Measurements from ENCODE around the gene SULT1C4. TPM values are rescaled to one million over a fixed set of nuclear protein-coding genes. Genes with fewer than 3 reads are reported as not detected.
"Not testable (repeated sequence)": the region's sequence is repeated elsewhere in the genome, so short reads cannot be mapped to it uniquely, and the experiment has no call there.

The SULT1C4 gene
- total and polyA plus RNA-seq, 5 donors from 2014 or later: 0.62 TPM; not detected in 4

GRCh38 chr2:108349571-108349928, 28.2 kb upstream of the SULT1C4 start:
- Mint-ChIP-seq H3K4me3 (no peak overlapping the region), H3K9me3 (peaks cover 0 to 1% (median 0%) of the 10 kb centered on the region in 7 donors), H3K27ac (no peak overlapping the region), H3K36me3 (no peaks in the 10 kb centered on the region), H3K27me3 (peaks cover 23% of the 10 kb centered on the region), H3K4me1 (no peaks in the 10 kb centered on the region)
- no peak for DNase-seq
- Histone ChIP-seq H3K4me1 (ENCODE audit: control insufficient read depth, insufficient read depth, low read length, poor library complexity, severe bottlenecking) (no peaks in the 10 kb centered on the region), H3K27ac (ENCODE audit: insufficient read depth, low read length, poor library complexity, severe bottlenecking) (no peak overlapping the region), H3K36me3 (ENCODE audit: control insufficient read depth, insufficient read depth, low read length) (no peaks in the 10 kb centered on the region), H3K9me3 (ENCODE audit: control insufficient read depth in 2 of 2, low read length in 2 of 2) (no peaks in the 10 kb centered on the region), H3K4me3 (ENCODE audit: low read depth, low read length) (no peak overlapping the region), H3K27me3 (ENCODE audit: control insufficient read depth, insufficient read depth, low read length) (peaks cover 3% of the 10 kb centered on the region)
- ATAC-seq (ENCODE audit: low read depth in 2 of 2): no peak

- Mint-ChIP-seq H3K36me3 (no peaks in the 10 kb centered on the region), H3K4me3 (no peak overlapping the region), H3K27ac (no peak overlapping the region), H3K9me3 (peaks cover 0 to 1% (median 0%) of the 10 kb centered on the region in 7 donors), H3K4me1 (no peaks in the 10 kb centered on the region), H3K27me3 (peaks cover 32% of the 10 kb centered on the region)
- ATAC-seq (ENCODE audit: low read depth in 2 of 2) (no peak), DNase-seq (no peak)
- Histone ChIP-seq H3K36me3 (ENCODE audit: control insufficient read depth, insufficient read depth, low read length) (no peaks in the 10 kb centered on the region), H3K4me1 (ENCODE audit: control insufficient read depth, insufficient read depth, low read length, poor library complexity, severe bottlenecking) (no peaks in the 10 kb centered on the region), H3K9me3 (ENCODE audit: control insufficient read depth in 2 of 2, low read length in 2 of 2) (no peaks in the 10 kb centered on the region), H3K27me3 (ENCODE audit: control insufficient read depth, insufficient read depth, low read length) (peaks cover 2% of the 10 kb centered on the region), H3K27ac (ENCODE audit: insufficient read depth, low read length, poor library complexity, severe bottlenecking) (no peak overlapping the region), H3K4me3 (ENCODE audit: low read depth, low read length) (no peak overlapping the region)
These were observed 25.9 kb upstream of the SULT1C4 start for GRCh38 chr2:108351889-108352288.

GRCh38 chr2:108354136-108354535, 23.6 kb upstream of the SULT1C4 start:
- no peaks in the 10 kb centered on the region for H3K4me1 ChIP-seq (ENCODE audit: control insufficient read depth, insufficient read depth, low read length, poor library complexity, severe bottlenecking)
- no peak for ATAC-seq (ENCODE audit: low read depth in 2 of 2)
- Mint-ChIP-seq H3K4me3 (no peak overlapping the region), H3K4me1 (no peaks in the 10 kb centered on the region), H3K27ac (no peak overlapping the region), H3K36me3 (no peaks in the 10 kb centered on the region), H3K9me3 (peaks cover 0 to 1% (median 0%) of the 10 kb centered on the region in 7 donors), H3K27me3 (peaks cover 33% of the 10 kb centered on the region)
- no peaks in the 10 kb centered on the region for H3K36me3 ChIP-seq (ENCODE audit: control insufficient read depth, insufficient read depth, low read length)
- H3K27ac ChIP-seq (ENCODE audit: insufficient read depth, low read length, poor library complexity, severe bottlenecking): no peak overlapping the region
- DNase-seq: no peak
- no peak overlapping the region for H3K4me3 ChIP-seq (ENCODE audit: low read depth, low read length)
- H3K27me3 ChIP-seq (ENCODE audit: control insufficient read depth, insufficient read depth, low read length): peaks cover 2% of the 10 kb centered on the region
- H3K9me3 ChIP-seq (ENCODE audit: control insufficient read depth in 2 of 2, low read length in 2 of 2): no peaks in the 10 kb centered on the region

- no peak overlapping the region for H3K27ac Mint-ChIP-seq
- no peaks in the 10 kb centered on the region for H3K36me3 Mint-ChIP-seq
- H3K27ac ChIP-seq (ENCODE audit: insufficient read depth, low read length, poor library complexity, severe bottlenecking): no peak overlapping the region
- DNase-seq: no peak
- H3K36me3 ChIP-seq (ENCODE audit: control insufficient read depth, insufficient read depth, low read length): no peaks in the 10 kb centered on the region
- peaks cover 0 to 1% (median 0%) of the 10 kb centered on the region in 7 donors for H3K9me3 Mint-ChIP-seq
- no peak overlapping the region for H3K4me3 Mint-ChIP-seq
- no peaks in the 10 kb centered on the region for H3K4me1 Mint-ChIP-seq
- H3K9me3 ChIP-seq (ENCODE audit: control insufficient read depth in 2 of 2, low read length in 2 of 2): no peaks in the 10 kb centered on the region
- H3K27me3 Mint-ChIP-seq: peaks cover 48% of the 10 kb centered on the region
- ATAC-seq (ENCODE audit: low read depth in 2 of 2): no peak
- H3K4me3 ChIP-seq (ENCODE audit: low read depth, low read length): no peak overlapping the region
- peaks cover 2% of the 10 kb centered on the region for H3K27me3 ChIP-seq (ENCODE audit: control insufficient read depth, insufficient read depth, low read length)
- H3K4me1 ChIP-seq (ENCODE audit: control insufficient read depth, insufficient read depth, low read length, poor library complexity, severe bottlenecking): no peaks in the 10 kb centered on the region
These were observed 21.6 kb upstream of the SULT1C4 start for GRCh38 chr2:108355906-108356734.

- ATAC-seq (ENCODE audit: low read depth in 2 of 2); H3K9me3 ChIP-seq (ENCODE audit: control insufficient read depth in 2 of 2, low read length in 2 of 2); H3K36me3 Mint-ChIP-seq; H3K4me1 Mint-ChIP-seq; H3K9me3 Mint-ChIP-seq; H3K27ac Mint-ChIP-seq; H3K4me3 ChIP-seq (ENCODE audit: low read depth, low read length); H3K4me1 ChIP-seq (ENCODE audit: control insufficient read depth, insufficient read depth, low read length, poor library complexity, severe bottlenecking); H3K27ac ChIP-seq (ENCODE audit: insufficient read depth, low read length, poor library complexity, severe bottlenecking); H3K36me3 ChIP-seq (ENCODE audit: control insufficient read depth, insufficient read depth, low read length); H3K4me3 Mint-ChIP-seq; DNase-seq: not testable (repeated sequence)
- H3K27me3 ChIP-seq (ENCODE audit: control insufficient read depth, insufficient read depth, low read length): peaks cover 16% of the 10 kb centered on the region
- peaks cover 54% of the 10 kb centered on the region for H3K27me3 Mint-ChIP-seq
These were observed 18.4 kb upstream of the SULT1C4 start for GRCh38 chr2:108359336-108359735.

GRCh38 chr2:108360776-108361468, 16.8 kb upstream of the SULT1C4 start:
- Mint-ChIP-seq H3K36me3 (no peaks in the 10 kb centered on the region), H3K4me3 (no peak overlapping the region), H3K27ac (no peak overlapping the region), H3K9me3 (no peaks in the 10 kb centered on the region), H3K27me3 (peaks cover 53% of the 10 kb centered on the region), H3K4me1 (no peaks in the 10 kb centered on the region)
- no peak for ATAC-seq (ENCODE audit: low read depth in 2 of 2)
- no peaks in the 10 kb centered on the region for H3K4me1 ChIP-seq (ENCODE audit: control insufficient read depth, insufficient read depth, low read length, poor library complexity, severe bottlenecking)
- DNase-seq: no peak
- no peak overlapping the region for H3K4me3 ChIP-seq (ENCODE audit: low read depth, low read length)
- peaks cover 18% of the 10 kb centered on the region for H3K27me3 ChIP-seq (ENCODE audit: control insufficient read depth, insufficient read depth, low read length)
- H3K36me3 ChIP-seq (ENCODE audit: control insufficient read depth, insufficient read depth, low read length): no peaks in the 10 kb centered on the region
- no peak overlapping the region for H3K27ac ChIP-seq (ENCODE audit: insufficient read depth, low read length, poor library complexity, severe bottlenecking)
- no peaks in the 10 kb centered on the region for H3K9me3 ChIP-seq (ENCODE audit: control insufficient read depth in 2 of 2, low read length in 2 of 2)

GRCh38 chr2:108363024-108363907, 14.5 kb upstream of the SULT1C4 start:
- H3K27me3 Mint-ChIP-seq: peaks cover 47% of the 10 kb centered on the region
- H3K9me3 Mint-ChIP-seq: no peaks in the 10 kb centered on the region
- Histone ChIP-seq H3K27ac (ENCODE audit: insufficient read depth, low read length, poor library complexity, severe bottlenecking) (no peak overlapping the region), H3K36me3 (ENCODE audit: control insufficient read depth, insufficient read depth, low read length) (no peaks in the 10 kb centered on the region), H3K9me3 (ENCODE audit: control insufficient read depth in 2 of 2, low read length in 2 of 2) (no peaks in the 10 kb centered on the region), H3K4me1 (ENCODE audit: control insufficient read depth, insufficient read depth, low read length, poor library complexity, severe bottlenecking) (no peaks in the 10 kb centered on the region), H3K27me3 (ENCODE audit: control insufficient read depth, insufficient read depth, low read length) (peaks cover 18% of the 10 kb centered on the region), H3K4me3 (ENCODE audit: low read depth, low read length) (no peak overlapping the region)
- H3K4me3 Mint-ChIP-seq: no peak overlapping the region
- ATAC-seq (ENCODE audit: low read depth in 2 of 2) (no peak), DNase-seq (no peak)
- no peak overlapping the region for H3K27ac Mint-ChIP-seq
- H3K36me3 Mint-ChIP-seq: no peaks in the 10 kb centered on the region
- H3K4me1 Mint-ChIP-seq: no peaks in the 10 kb centered on the region
